Measurements from ENCODE around the gene OR6J1.
"Not testable (repeated sequence)": the region's sequence is repeated elsewhere in the genome, so short reads cannot be mapped to it uniquely, and the experiment has no call there.

Gene OR6J1

DNA sequence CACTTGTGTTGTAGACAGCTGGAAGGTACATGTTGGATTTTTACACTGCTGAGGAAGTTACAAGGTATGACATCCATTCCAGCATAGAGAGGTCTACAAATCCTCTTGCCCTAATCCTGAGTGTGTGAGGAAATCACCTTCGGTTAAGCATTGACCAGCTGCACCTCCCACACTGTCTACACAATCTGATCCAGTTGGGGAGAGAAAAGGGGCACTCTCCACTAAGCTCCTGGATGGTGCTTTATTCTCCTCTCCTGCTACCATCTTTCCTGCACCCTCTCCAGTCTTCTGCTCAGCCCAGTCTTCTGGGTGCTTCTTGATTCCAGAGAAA is at the start of gene OR6J1:
Gene OR6J1 (minus strand): TSS at position 48 of the 331 bp plus-strand sequence. CDS start 9,541 bp downstream, outside the sequence.
- no peak for FAIRE-seq

DNA sequence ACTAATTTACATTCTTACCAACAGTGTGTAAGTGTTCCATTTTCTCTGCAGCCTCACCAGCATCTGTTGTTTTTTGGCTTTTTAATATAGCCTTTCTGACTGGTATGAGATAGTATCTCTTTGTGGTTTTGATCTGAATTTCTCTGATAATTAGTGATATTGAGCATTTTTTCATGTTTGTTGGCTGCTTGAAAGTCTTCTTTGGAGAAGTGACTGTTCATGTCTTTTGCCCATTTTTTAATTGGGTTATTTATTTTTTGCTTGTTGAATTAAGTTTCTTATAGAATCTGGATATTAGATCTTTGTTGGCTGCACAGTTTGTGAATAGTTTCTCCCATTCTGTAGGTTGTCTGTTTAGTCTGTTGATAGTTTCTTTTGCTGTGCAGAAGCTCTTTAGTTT is 48.0 kb upstream of the OR6J1 start:
- no peak for FAIRE-seq

DNA sequence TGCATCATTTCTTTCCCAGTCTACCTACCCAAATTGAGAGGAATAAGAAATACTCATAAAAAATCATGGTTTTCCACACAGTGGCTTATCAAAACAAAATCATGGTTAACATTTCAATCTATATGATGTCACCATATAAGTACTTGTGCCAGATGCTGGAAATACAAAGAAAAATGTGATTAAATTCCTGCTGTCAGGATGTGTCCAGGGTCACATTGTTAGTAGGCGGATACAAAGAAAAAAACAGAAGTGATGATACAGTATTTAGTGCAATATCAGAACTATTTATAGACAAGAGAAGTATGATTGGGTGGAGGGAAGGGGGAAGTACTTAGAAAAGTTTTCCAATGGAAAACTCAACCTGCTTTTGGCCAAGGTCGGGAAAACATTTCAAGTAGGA is 47.0 kb upstream of the OR6J1 start:
- no peak for FAIRE-seq

DNA sequence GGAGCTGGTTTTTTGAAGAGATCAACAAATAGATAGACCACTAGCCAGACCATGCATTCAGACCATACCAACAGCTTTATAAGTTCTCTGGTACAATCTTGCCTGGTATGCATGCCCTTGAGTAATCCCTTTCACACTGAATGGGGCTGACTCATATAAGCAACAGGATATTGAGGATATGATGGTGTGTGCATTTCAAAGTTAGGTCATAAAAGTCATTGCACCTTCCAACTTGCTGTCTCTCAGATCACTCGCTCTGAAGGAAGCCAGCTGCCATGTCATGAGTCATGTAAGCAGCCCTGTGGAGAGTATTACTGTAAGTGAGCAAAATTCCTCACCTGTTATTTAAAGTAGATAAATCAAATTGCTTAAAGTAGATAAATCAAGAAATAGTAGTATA is 45.0 kb upstream of the OR6J1 start:
- FAIRE-seq, result no peak

DNA sequence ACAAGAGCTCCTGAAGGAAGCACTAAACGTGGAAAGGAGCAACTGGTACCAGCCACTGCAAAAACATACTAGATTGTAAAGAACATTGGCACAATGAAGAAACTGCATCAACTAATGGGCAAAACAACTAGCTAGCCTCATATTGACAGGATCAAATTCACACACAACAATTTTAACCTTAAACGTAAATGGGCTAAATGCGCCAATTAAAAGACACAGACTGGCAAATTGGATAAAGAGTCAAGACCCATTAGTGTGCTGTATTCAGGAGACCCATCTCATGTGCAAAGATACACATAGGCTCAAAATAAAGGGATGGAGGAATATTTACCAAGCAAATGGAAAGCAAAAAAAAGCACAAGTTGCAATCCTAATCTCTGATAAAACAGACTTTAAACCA is 43.8 kb upstream of the OR6J1 start:
- FAIRE-seq, result not testable (repeated sequence)

DNA sequence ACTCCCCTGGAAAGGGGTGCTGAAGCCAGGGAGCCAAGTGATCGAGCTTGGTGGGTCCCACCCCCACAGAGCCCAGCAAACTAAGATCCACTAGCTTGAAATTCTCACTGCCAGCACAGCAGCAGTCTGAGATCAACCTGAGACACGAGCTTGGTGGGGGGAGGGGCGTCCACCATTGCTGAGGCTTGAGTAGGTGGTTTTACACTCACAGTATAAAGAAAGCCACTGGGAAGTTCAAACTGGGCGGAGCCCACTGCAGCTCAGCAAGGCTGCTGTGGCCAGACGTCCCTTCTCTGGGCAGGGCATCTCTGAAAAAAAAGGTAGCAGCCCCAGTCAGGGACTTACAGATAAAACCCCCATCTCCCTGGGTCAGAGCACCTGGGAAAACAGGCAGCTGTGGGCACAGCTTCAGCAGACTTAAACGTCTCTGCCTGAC is 42.0 kb upstream of the OR6J1 start:
- not testable (repeated sequence) for FAIRE-seq

DNA sequence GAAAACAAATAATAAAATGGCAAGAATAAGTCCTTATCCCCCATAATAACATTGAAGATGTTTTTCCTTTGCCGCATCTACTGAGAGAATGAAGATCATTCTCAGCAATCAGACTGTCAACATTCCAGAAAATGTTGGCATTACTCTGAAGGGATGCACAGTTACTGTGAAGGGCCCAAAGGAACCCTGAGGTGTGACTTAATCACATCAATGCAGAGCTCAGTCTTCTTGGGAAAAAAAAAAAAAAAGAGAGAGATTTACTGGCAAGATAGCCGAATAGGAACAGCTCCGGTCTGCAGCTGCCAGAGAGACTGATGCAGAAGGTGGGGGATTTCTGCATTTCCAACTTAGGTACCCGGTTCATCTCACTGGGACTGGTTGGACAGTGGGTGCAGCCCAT is 41.3 kb upstream of the OR6J1 start:
- FAIRE-seq, result no peak

DNA sequence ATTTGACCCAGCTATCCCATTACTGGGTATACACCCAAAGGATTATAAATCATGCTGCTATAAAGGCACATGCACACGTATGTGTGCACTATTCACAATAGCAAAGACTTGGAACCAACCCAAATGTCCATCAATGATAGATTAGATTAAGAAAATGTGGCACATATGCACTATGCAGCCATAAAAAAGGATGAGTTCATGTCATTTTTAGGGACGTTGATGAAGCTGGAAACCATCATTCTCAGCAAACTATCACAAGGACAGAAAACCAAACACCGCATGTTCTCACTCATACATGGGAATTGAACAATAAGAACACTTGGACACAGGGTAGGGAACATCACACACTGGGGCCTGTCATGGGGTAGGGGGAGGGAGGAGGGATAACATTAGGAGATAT is 39.3 kb upstream of the OR6J1 start:
- FAIRE-seq, result not testable (repeated sequence)

DNA sequence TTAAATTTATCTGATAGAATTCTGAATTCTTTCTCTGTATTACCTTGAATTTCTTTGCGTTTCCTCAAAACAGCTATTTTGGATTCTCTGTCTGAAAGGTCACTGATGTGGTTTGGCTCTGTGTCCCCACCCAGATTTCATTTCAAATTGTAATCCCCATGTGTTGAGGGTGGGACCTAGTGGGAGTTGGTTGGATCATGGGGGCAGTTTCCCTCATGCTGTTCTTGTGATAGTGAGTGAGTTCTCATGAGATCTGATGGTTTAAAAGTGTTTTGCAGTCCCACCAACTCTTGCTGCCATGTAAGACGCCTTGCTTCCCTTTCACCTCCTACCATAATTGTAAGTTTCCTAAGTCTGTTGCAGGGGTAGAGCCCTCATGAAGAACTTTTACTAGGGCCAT is 34.1 kb upstream of the OR6J1 start:
- no peak for FAIRE-seq

DNA sequence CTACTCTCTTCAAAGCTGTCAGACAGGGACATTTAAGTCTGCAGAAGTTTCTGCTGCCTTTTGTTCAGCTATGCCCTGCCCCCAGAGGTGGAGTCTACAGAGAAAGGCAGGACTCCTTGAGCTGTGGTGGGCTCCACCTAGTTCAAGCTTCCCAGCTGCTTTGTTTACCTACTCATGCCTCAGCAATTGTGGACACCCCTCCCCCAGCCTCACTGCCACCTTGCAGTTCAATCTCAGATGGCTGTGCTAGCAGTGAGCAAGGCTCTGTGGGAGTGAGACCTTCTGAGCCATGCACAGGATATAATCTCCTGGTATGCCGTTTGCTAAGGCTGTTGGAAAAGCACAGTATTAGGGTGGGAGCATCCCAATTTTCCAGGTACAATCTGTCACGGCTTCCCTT is 33.4 kb upstream of the OR6J1 start:
- FAIRE-seq, result not testable (repeated sequence)

DNA sequence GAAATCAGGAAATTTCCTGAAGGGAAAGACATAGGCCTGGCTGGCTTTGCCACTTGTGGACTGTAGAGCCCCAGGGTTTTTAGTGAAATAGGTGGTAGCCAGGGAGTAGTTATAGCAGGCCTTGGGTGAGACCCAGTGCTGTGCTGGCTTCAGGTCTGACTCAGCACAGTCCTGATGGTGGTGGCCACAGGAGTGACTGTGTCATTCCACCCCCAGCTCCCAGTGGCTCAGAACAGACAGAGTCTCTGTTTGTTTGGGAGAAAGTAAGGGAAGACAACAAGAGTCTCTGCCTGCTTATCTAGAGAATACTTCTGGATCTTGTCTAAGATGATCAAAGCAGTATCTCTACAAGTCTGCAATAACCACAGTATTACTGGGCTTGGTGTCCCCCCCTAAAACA is 27.5 kb upstream of the OR6J1 start:
- no peak for FAIRE-seq

DNA sequence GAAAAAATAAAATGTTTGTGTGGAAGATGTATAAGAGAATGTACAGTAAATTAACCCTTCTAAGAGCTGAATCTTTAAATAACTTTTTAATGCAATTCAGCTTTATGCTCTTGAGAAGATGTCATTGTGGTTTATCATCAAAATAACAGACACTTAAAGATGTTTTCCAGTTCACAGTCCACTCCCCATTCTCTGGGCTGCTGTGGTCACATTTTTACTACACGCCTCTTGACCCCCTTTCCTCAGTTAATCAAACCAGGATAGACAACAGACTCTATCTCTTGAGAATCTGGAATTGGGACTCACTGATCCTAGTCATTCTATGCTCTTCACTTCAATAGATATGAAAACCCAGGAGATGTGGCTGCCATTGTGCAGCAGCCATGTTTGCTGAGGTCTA is 24.7 kb upstream of the OR6J1 start:
- no peak for FAIRE-seq

DNA sequence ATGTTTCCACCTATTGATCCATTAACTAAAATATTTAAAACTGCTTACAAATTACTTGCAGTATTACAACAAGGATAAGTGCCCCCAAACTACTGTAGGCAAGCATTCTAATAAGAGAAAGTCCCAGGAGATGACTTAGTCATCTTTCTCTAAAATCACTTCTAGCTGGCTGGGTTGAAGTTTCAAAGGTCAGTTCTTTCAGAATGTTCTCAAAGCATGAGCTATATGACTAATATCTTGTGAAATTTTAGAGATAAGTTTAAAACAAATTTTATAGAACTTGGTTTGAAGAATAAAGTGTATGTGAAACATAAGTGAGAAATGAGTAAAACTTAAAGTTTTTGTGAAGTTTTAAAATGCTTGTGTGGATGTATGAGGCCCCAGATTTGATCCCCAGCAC is 24.3 kb upstream of the OR6J1 start:
- no peak for FAIRE-seq

DNA sequence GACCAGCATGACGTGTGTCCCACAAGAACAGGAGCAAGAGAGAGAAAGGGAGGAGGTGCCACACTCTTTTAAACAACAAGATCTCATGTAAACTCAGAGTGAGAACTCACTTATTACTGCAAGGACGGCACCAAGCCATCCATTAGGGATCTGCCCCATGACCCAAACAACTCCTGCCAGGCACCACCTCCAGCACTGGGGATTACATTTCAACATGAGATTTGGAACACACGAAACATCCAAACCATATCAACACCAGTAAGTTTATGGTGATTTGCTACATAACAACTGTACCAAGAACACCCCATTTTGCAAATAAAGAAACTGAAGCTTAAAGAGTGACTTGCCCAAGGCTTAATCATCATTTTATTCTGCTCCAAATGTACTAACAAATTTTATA is 23.7 kb upstream of the OR6J1 start:
- no peak for FAIRE-seq

DNA sequence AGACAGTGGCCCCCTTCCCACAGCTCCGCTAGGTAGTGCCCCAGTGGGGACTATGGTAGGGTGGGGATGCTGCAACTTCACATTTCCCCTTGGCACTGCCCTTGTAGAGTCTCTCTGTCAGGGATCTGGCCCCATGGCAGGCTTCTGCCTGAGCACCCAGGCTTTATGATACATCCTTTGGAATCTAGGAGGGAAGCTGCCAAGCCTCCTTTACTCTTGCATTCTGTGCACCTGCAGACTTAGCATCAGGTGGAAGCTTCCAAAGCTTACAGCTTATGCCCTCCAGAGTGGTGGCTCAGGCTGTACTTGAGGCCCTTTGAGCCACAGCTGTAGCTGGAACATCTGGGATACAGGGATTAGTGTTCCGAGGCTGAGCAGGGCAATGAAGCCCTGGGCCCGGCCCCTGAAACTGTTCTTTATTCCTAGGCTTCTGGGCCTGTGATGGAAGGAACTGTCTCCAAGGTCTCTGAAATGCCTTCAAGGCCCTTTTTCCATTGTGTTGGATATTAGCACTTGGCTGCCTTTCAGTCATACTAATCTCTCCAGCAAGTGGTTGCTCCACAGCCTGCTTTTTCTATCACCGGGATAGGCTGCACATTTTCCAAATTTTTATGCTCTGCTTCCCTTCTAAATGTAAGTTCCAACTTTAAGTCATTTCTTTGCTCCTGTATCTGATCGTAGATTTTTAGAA is 22.2 kb upstream of the OR6J1 start:
- FAIRE-seq, result no peak

DNA sequence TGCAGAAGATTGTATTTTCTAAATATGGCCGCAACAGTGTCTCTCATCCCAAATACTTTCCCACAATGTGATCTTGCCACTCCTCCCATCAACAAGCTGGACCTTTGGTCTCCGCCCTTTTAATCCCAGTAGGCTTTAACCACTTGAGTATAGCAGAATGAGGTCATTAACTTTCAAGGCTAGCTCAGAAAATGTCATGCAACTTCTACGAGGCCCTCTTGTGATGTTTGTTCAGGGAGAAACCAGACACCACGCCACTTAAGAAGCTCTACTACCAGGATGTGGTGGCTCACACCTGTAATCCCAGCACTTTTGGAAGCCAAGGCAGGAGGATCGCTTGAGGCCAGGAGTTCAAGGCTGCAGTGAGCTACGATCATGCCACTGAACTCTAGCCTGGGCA is 20.1 kb upstream of the OR6J1 start:
- no peak for FAIRE-seq

DNA sequence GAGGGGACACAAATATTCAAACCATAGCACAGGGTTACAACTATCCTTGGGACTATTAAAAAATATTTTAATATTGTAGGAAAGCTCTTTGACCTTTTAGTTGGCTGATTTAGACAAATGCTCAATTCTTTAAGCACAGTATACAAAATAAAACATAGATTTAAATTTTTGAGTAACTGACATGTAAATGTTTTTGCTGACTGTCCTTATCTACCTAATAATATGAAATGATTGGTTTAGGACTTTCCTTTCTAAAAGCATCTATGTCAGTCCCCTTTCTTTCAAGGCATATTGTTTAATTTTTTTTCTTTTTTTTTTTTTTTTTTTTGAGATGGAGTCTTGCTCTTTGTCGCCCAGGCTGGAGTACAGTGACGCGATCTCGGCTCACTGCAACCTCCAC is 16.5 kb upstream of the OR6J1 start:
- no peak for FAIRE-seq

DNA sequence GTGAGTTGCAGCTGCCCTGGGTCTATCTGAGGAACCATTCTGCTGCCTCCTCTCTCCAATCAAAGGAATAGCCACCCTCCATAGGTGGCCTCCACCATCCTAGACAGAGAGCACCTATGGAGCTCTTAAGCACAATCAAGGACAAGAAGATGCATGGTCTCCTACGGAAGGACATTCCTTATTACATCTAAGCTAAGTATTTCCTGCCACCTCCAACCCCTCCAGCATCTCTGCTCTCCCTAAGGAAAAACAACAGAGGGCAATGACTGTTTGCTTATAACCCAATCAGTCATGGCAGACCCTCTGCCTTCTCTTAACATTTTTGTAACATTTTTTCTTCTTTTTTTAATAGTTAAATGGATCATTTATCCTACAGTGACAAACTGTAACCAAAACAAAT is 14.8 kb upstream of the OR6J1 start:
- no peak for FAIRE-seq

DNA sequence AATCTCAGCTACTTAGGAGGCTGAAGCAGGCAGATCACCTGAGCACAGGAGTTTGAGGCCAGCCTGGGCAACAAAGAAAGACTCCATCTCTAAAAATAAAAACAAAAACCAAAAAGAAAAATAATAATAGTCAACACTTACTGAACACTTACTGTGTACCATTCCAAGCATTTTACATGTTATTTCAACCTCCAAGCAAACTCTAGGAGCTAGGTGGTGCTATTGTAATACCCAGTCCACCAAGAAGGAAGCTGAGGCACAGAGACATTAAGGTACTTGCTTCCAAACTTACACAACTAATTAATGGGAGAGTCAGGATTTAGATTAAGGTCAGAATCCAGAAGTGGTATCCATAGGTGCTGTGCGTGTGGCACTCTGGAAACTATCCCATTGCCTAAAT is 13.7 kb upstream of the OR6J1 start:
- no peak for FAIRE-seq

DNA sequence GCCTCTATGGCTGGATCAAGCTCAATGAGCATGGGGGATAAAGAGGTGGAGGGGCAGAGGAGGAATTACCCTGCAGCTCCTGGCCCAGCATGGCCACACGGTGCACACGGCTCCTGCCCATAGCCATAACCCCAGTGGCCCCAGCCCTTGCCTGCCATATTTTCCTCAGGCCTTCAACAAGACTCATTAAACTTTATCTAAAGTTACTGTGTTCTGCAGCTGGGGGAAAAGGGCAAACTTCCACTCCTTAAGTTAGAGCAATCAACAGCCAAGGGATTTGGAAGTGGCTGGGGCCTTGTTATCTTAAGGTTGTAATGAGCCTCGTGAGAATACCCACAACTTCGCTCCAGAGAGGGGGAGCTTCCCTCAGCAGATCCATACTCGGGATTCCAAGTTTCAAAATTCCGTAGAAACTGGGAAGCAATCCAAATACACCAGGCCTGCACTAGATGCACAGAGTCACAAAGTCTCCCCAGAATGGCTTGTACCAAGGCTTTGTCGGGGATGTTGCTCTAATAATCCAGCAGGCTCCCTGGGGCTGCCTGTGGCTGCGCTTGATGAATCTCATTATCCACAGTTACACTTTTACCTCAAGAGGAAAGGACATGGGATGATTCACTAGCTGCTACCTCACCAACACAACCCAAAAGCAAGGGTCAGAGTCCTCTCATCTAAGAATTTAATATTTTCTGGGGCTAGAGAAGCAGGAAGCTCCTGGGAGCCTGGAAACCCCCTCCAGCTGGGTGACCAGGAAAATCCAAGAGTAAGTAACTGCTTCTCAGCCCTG is 13.0 kb upstream of the OR6J1 start:
- no peak for FAIRE-seq

DNA sequence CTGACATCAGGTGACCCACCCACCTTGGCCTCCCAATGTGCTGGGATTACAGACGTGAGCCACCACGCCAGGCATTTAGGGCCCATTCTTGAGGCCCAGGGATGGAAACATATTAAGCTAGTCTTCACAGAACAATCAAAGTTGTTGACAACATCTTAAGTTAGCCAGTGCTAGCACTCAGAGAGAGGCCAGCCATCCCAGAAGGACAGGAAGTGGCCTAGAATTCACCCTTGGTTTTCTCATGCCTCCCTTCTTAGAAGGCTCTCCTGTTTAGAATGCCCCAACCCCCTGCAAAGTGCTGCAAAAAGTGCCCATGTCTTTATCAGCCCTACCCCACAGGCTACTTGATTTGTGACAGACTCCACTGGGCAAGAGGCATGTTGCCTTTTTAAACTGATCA is 12.1 kb upstream of the OR6J1 start:
- no peak for FAIRE-seq

DNA sequence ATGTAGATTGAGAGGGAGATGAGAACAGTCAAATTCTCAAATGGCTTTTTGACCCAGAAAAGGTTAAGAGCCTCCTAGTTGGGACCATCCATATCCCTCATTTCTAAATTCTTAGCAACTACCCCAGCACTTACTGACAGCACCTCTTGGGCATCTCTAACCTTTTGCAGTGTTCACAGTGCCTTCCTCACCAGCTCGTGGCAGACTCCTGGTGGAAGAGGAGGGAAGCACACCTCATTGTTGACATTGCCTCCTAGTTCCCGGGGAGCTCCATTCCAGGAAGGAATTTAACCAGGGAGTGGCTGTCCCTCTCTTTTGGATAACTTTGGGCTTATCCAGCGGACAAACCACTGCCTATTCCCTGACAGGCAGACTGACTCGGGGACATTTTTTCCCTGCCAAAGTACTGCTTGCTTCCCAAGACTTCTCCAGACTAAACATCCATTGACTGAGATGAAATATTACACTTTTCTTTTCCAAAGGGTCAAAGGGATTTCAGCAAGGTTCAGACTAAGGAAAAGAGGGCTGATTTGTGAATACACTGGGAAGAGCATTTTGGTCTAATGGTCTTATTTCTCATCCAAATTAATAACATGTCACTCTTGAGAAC is 9.0 kb upstream of the OR6J1 start:
- no peak for FAIRE-seq

DNA sequence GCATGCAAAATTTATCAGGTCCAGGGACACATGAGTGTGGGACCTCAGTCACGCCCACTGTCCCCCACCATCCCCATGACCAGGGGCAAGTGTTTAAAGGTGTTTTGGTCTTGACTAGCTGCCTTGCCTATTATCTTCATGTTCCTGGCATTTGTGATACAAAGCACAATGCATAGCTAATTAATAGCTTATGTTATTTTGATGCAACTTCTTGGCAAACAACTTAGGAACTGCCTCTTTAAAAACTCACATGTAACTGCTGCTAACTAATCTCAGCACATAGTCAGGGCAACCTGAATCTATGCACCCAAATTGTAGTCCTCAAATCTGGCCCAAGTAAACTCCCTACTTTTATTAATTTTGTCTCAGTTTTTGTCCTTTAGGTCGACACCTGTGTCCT is 7.4 kb upstream of the OR6J1 start:
- FAIRE-seq, result no peak

DNA sequence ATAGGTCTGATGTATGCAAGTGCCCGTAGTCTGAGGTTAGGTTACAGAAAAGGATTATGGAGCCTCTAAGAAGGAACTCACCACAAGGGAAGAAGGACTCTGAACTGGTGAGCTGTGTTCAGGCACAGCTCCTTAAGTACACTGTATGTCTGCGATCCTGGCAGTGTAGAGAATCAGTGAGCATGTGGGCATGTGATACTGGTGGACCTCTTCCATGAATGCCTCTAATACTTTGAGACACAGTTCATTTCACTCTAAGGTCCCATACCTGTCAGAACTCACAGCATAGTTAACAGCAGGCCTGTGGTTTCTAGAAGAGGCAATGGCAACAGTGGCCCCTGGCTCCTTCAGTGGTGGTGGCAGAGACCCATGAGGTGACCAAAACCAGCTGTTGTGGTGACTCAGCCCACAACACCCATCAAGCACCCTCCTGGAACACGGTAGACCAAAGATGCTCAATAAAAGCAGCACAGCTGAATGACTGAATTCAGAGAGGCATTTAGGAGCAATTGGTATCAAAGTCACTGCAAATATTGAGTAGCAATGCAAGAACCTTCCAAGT is 6.9 kb upstream of the OR6J1 start:
- FAIRE-seq, result no peak
